Measurements from ENCODE around the gene CPNE1.

The CPNE1 gene

GRCh38 chr20:35598899-35599775 lies 65.6 kb downstream of the CPNE1 start:
- no peak for DNase-seq (ENCODE audit: low spot score)

GRCh38 chr20:35598476-35598875 lies 66.2 kb downstream of the CPNE1 start:
- DNase-seq (ENCODE audit: low spot score) = no peak

GRCh38 chr20:35597186-35597585 lies 67.5 kb downstream of the CPNE1 start:
- no peak for DNase-seq (ENCODE audit: low spot score)

DNA sequence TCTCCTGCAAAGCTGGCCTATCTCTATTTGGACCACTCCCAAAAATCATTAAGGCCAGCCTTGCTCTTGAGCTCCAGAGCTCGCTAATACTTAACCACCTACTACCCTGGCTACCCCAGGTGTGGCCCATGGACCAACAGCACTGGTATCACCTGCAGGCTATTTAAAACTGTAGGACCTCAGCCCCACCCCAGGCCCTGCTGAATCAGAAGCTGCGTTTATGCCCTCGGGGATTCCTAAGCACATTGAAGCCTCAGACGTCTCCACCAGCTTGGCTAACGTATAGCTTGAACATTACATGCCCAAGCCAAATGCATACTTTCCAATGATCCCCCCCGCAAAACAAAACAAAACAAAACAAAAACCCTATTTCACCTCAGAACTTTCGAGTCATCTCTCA lies 68.8 kb downstream of the CPNE1 start:
- DNase-seq (ENCODE audit: low spot score) = no peak

- no peak for DNase-seq (ENCODE audit: low spot score)
Measured at GRCh38 chr20:35595456-35595855, 69.2 kb downstream of the CPNE1 start.

GRCh38 chr20:35592339-35592974 lies 72.2 kb downstream of the CPNE1 start:
- DNase-seq (ENCODE audit: low spot score) = no peak

DNA sequence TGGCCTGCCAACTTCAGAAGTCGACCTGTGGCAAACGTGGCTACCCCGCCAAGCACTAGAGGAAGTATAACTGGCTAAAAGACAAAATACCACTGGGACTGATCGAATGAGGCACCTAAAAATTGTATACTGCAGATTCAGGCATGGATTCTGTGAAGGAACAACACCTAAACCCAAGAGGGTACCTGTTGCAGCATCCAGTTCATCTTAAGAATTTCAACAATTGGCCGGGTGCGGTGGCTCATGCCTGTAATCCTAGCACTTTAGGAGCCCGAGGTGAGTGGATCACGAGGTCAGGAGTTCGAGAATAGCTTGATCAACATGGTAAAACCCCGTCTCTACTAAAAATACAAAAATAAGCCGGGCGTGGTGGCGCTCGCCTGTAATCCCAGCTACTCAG lies 76.3 kb downstream of the CPNE1 start:
- no peak for DNase-seq (ENCODE audit: low spot score)

DNA sequence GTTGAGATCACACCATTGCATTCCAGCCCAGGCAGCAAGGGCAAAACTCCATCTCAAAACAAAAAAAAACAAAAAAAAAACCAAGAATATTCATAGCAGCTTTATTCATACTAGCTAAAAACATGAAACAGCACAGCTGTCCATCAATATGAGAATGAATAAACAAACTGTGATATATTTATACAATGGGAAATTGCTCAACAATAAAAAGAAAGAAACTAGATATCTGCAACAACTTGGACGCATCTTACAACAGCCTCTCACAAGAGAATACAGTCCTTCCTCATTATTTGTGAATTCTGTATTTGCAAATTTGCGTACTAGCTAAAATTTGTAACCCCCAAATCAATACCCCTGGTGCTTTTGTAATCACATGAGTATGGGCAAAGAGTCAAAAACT lies 77.3 kb downstream of the CPNE1 start:
- DNase-seq (ENCODE audit: low spot score) = no peak

DNA sequence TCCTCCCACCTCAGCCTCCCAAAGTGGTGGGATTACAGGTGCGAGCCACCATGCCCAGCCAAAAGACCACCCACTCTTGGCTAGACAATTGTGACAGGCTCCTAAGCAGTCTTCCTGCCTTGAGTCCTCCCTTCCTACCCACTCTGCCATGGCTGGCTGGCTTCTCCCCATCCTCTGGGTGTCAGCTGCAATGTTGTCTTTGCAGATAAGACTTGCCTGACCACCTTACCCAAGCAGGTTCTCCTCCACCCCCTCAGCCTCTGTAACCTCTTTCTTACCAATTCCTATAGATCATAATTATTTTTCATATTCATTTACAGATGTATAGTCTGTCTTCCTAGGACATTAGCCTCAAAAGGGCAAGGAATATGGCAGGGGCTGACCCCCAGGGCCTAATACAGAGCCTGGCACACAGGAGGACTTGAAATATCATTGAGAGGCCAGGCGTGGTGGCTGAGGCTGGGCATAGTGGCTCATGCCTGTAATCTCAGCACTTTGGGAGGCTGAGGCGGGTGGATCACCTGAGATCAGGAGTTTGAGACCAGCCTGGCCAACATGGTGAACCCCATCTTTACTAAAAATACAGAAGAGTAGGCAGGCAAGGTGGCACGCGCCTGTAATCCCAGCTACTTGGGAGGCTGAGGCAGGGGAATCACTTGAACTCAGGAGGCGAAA lies 77.8 kb downstream of the CPNE1 start:
- DNase-seq (ENCODE audit: low spot score) = no peak

DNA sequence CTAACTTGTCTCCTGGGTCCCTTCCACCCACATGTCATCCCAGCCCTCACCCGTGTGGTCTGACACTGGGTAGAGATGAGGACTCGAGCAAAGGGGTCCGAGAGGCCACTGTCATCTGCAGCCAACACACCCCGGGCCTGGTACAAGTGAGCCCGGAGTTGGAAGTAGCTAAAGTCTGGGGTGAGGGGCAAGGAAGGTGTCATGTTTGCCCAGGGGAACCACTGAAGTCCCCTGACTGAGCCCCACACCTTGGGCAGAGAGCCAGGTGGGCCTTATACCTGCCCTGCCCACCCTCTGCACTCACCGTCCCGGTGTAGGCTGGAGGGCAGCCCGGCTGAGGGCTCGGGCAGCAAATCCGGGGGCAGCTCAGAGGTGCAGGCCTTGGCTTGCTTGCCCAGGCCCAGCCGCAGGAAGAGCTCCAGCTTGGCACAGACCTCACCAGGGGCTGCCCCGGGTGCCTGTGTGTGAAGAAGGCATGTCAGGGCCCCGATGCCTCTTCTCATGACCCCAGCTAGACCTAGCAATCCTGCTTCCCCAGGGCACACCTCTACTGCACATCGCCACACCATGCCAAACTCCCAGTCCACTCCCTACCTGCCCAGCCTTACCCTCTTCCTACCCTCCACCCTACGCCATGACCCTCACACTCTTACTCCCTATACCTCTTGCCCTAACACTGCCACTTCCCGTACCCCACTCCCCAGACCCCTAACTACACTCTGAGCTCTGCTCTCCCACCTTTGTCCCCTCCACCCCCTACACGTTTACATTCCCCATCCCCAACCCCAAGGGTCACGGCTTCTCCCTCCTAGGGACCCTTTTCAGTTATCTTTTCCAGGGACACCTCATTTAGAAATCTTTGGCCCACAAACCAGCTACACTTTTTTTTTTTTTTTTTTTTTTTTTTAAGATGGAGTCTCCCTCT lies 80.8 kb downstream of the CPNE1 start:
- DNase-seq (ENCODE audit: low spot score) = no peak

GRCh38 chr20:35582741-35583404 lies 81.8 kb downstream of the CPNE1 start:
- no peak for DNase-seq (ENCODE audit: low spot score)

- DNase-seq (ENCODE audit: low spot score) = no peak
Measured at GRCh38 chr20:35582131-35582530, 82.6 kb downstream of the CPNE1 start.

GRCh38 chr20:35579196-35579595 lies 85.5 kb downstream of the CPNE1 start:
- DNase-seq (ENCODE audit: low spot score) = no peak

DNA sequence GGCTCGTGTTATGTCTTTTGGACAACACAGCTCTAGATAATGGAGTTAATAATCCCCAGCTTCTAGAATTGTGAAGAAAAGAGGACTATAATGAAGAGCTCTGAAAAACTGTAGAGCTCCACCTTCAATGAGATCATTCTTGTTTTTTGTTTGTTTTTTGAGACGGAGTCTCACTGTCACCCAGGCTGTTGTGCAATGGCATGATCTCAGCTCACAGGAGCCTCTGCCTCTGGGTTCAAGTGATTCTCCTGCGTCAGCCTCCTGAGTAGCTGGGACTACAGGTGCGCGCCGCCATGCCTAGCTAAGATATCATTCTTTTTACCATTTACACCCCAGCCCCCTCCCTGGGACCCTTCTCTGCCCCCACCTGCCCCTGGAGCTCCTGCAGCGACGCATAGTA lies 86.2 kb downstream of the CPNE1 start:
- DNase-seq (ENCODE audit: low spot score) = no peak

DNA sequence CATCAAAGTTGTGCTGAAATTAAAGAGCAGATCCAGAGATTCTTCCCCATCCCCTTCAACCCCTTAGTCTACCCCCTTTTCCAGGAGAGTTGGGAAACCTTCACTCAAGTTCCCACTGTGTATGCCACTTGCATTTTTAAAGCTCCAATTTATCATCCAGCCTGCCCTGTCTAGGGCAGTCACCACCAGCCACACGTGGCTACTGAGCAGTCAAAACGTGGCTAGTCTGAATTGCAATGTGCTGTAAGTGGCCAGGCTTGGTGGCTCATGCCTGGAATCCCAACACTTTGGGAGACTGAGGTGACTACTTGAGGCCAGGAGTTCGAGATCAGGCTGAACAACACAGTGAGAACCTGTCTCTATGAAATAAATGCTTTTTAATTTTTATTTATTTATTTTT lies 87.9 kb downstream of the CPNE1 start:
- DNase-seq (ENCODE audit: low spot score) = no peak
